Measurements from ENCODE around the gene TTLL8.

The TTLL8 gene

GRCh38 chr22:50011447-50012210 lies 46.5 kb downstream of the TTLL8 start:
- Histone ChIP-seq H3K27ac (no peak overlapping the region), H4K20me1 (ENCODE audit: insufficient read depth) (no peaks in the 10 kb centered on the region), H3K27me3 (ENCODE audit: insufficient read depth, low read depth) (no peaks in the 10 kb centered on the region), H3K4me1 (ENCODE audit: low read depth, poor library complexity, severe bottlenecking) (no peaks in the 10 kb centered on the region), H3K4me2 (no peak overlapping the region), H3K4me3 (IDR thresholded peaks at IDR 0.05; ENCODE audit: insufficient read depth, low read depth, low read length) (no peak overlapping the region), H3K9ac (no peak overlapping the region), H2AFZ (ENCODE audit: low read depth) (no peak overlapping the region), H3K36me3 (ENCODE audit: insufficient read depth) (no peaks in the 10 kb centered on the region), H3K79me2 (ENCODE audit: insufficient read depth, low read depth) (no peaks in the 10 kb centered on the region)
- TF ChIP-seq CTCF (conservative IDR thresholded peaks at IDR 0.05; ENCODE audit: low read depth, low read length): no peak

- TF ChIP-seq CTCF (conservative IDR thresholded peaks at IDR 0.05; ENCODE audit: low read depth, low read length): no peak
- no peak overlapping the region for H3K9ac ChIP-seq
Observed at GRCh38 chr22:50010676-50011446, 47.2 kb downstream of the TTLL8 start.

GRCh38 chr22:50009765-50010675 lies 48.1 kb downstream of the TTLL8 start:
- Histone ChIP-seq H3K4me3 (IDR thresholded peaks at IDR 0.05; ENCODE audit: insufficient read depth, low read depth, low read length) (no peak overlapping the region), H3K9ac (no peak overlapping the region), H3K79me2 (ENCODE audit: insufficient read depth, low read depth) (no peaks in the 10 kb centered on the region), H3K27ac (no peak overlapping the region), H3K36me3 (ENCODE audit: insufficient read depth) (no peaks in the 10 kb centered on the region), H3K4me2 (no peak overlapping the region), H3K27me3 (ENCODE audit: insufficient read depth, low read depth) (no peaks in the 10 kb centered on the region), H4K20me1 (ENCODE audit: insufficient read depth) (no peaks in the 10 kb centered on the region), H2AFZ (ENCODE audit: low read depth) (no peak overlapping the region), H3K4me1 (ENCODE audit: low read depth, poor library complexity, severe bottlenecking) (no peaks in the 10 kb centered on the region)
- TF ChIP-seq CTCF (conservative IDR thresholded peaks at IDR 0.05; ENCODE audit: low read depth, low read length): no peak

More at GRCh38 chr22:50010676-50011446, 47.2 kb downstream of the TTLL8 start:
- Histone ChIP-seq H2AFZ (ENCODE audit: low read depth) (no peak overlapping the region), H4K20me1 (ENCODE audit: insufficient read depth) (no peaks in the 10 kb centered on the region), H3K4me3 (IDR thresholded peaks at IDR 0.05; ENCODE audit: insufficient read depth, low read depth, low read length) (no peak overlapping the region), H3K27ac (no peak overlapping the region), H3K79me2 (ENCODE audit: insufficient read depth, low read depth) (no peaks in the 10 kb centered on the region), H3K4me1 (ENCODE audit: low read depth, poor library complexity, severe bottlenecking) (no peaks in the 10 kb centered on the region), H3K36me3 (ENCODE audit: insufficient read depth) (no peaks in the 10 kb centered on the region), H3K4me2 (no peak overlapping the region), H3K27me3 (ENCODE audit: insufficient read depth, low read depth) (no peaks in the 10 kb centered on the region)

GRCh38 chr22:50009251-50009650 lies 48.8 kb downstream of the TTLL8 start:
- no peak overlapping the region for H3K9ac ChIP-seq
- H3K27me3 ChIP-seq (ENCODE audit: insufficient read depth, low read depth): no peaks in the 10 kb centered on the region
- H4K20me1 ChIP-seq (ENCODE audit: insufficient read depth): no peaks in the 10 kb centered on the region
- H3K27ac ChIP-seq: no peak overlapping the region
- no peaks in the 10 kb centered on the region for H3K36me3 ChIP-seq (ENCODE audit: insufficient read depth)
- H3K4me3 ChIP-seq (IDR thresholded peaks at IDR 0.05; ENCODE audit: insufficient read depth, low read depth, low read length): no peak overlapping the region
- no peak overlapping the region for H2AFZ ChIP-seq (ENCODE audit: low read depth)
- H3K4me2 ChIP-seq: no peak overlapping the region
- TF ChIP-seq CTCF (conservative IDR thresholded peaks at IDR 0.05; ENCODE audit: low read depth, low read length): no peak
- H3K79me2 ChIP-seq (ENCODE audit: insufficient read depth, low read depth): no peaks in the 10 kb centered on the region
- H3K4me1 ChIP-seq (ENCODE audit: low read depth, poor library complexity, severe bottlenecking): no peaks in the 10 kb centered on the region
